Epithelial cell of prostate (primary cell): ENCODE data around the gene OVCH2.
"Not testable (repeated sequence)": the region's sequence is repeated elsewhere in the genome, so short reads cannot be mapped to it uniquely, and the experiment has no call there.

Experiments used
- DNase-seq: peaks from one replicate; pipeline ENCODE4 v3.0.0-alpha.2; 2011; ENCODE audit warnings: low read depth, low spot score
- H3K27ac ChIP-seq: fragments of 450-650 bp; 2 replicates; pipeline ENCODE4 v1.5.1; 2017; ENCODE audit warnings: mild to moderate bottlenecking

The OVCH2 gene

GRCh38 chr11:7672276-7672959 lies 33.9 kb downstream of the OVCH2 start:
- no peak for DNase-seq
- peak overlapping the region; percentile 84 for H3K27ac ChIP-seq

DNA sequence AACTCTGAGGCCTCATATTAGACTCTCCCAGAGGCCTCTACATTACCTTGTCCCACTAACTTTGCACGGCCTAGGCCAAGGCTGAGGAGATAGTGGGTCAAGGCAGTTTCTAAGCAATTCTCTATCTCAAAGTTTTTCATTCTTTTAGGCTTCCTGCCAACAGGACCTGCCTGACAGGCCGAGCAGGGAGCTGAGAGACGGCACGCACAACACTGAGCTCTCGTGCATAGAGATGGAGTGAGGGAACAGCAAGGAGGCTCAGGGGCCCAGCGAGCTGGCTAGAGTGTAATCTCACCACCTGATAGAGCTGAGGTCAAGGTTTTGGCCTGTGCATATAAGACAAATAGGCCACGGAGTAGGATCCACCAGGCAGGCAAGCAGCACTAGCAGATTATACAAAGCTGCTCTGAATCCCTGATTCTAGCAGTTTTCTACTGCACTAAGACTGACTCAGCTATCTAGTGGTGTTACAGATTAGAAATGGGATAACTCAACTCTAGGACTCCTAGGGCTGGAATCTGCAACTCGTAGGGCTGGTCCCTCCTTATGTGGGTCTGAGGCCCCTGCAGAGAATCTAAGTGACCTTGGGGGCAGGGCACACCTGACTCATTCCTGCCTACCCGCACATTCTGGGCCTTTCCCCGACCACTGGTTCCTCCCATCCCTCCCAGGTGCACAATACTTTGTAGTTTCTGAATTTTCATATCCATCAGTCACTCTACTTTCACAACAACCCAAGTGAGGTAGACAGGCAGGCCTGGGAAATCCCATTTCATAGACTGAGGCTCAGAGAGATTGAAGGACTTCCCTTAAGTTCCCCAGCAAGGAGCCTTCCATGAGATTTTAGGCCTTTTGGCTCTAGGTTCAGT lies 34.7 kb downstream of the OVCH2 start:
- DNase-seq: no peak
- peak overlapping the region; percentile 84 for H3K27ac ChIP-seq

GRCh38 chr11:7670641-7671040 lies 35.6 kb downstream of the OVCH2 start:
- no peak for DNase-seq

DNA sequence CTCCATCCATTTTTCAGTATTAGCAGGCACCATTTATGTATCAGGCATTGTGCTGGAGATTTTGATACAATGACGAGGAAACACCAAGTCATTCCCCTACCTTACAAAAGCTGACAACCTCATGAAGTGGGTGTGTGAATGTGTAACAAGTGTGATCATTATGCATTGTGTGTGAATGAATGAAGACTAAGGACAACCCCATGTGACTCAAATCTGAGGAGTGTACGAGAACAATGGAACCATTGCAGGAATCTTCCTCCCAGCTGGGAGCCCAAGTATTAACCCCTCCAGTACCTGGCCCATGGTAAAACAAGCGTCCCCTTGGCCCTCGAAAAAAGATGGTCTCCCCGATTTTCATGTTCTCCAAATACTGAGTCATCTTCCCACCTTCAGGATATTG lies 37.4 kb downstream of the OVCH2 start:
- peak; percentile 81 for DNase-seq
- peak overlapping the region; percentile 84 for H3K27ac ChIP-seq

More at GRCh38 chr11:7670641-7671040, 35.6 kb downstream of the OVCH2 start:
- H3K27ac ChIP-seq: peak overlapping the region; percentile 84

- DNase-seq: no peak
Observed at GRCh38 chr11:7668464-7668863, 37.8 kb downstream of the OVCH2 start.

DNA sequence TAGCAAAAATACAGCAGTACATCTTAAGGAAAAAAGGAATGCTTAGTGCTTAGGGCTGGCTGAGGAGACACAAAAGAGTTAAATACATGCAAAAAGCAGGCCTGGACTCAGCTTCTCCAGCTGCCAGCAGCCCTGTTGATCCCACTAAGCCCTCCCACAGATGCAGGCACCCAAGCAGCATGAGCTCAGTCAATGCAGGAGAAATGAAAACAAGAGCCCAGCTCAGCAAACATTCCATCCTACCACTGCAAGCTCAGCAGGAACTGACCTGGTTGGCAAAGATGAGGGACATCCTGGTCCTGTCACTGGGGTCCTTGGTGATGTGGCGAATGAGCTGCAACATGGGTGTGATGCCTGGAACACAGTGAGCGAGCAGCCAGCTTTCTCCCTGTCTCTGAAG lies 38.8 kb downstream of the OVCH2 start:
- no peak overlapping the region for H3K27ac ChIP-seq
- no peak for DNase-seq

More at GRCh38 chr11:7668464-7668863, 37.8 kb downstream of the OVCH2 start:
- H3K27ac ChIP-seq: peak overlapping the region; percentile 84

DNA sequence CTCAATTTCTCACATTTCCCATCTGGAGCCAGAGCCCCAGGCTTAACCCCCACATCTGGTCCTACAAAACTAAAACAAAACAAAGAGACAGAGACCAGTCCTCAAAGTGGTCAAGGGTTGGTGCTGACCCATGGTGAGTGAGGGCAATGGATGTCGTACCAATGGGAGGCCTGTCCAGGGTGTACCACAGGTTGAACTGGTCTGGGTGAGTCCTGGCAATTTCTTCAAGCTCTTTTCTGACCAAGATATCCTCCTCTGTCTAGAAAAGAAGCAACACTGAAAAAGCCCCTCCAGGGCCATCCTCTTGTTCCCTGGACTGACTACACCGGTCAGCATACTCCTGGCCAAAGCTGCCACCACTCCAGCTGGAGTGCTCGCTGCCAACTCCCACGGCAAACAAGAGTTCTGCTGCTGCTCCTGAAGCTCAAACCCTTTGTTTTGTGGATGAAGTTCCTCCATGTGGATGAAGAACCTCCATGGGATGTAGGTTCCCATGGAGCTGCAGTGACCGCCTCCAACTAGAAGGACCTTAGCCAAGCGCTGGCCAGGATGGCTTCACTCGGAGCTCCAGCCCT lies 39.9 kb downstream of the OVCH2 start:
- H3K27ac ChIP-seq: no peak overlapping the region
- DNase-seq: no peak

- DNase-seq: no peak
- no peak overlapping the region for H3K27ac ChIP-seq
Observed at GRCh38 chr11:7665473-7666291, 40.6 kb downstream of the OVCH2 start.

DNA sequence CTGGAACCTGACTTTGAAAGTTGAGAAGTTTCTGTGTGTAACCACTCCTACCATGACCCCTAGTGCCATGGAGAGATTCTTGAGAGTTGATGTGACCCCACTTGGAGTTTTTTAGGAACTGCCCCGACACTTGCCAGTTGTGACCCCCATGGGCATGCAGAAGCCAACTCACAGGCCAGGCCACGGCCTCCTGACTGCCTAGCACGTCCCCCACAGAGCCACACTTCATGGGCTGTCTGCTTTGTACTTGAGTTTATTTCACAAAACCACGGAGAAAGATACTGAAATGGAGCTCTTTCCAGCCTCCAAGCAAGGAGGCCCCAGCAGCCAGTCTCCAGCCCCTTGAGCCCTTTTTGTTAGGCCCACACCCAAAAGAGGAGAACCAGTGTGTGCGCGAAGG lies 41.4 kb downstream of the OVCH2 start:
- no peak overlapping the region for H3K27ac ChIP-seq
- DNase-seq: no peak

DNA sequence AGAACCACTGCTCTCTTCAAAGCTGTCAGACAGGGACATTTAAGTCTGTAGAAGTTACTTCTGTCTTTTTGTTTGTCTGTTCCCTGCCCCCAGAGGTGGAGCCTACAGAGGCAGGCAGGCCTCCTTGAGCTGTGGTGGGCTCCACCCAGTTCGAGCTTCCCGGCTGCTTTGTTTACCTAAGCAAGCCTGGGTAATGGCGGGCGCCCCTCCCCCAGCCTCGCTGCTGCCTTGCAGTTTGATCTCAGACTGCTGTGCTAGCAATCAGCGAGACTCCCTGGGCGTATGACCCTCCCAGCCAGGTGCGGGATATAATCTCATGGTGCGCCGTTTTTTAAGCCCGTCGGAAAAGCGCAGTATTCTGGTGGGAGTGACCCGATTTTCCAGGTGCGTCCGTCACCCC lies 42.7 kb downstream of the OVCH2 start:
- not testable (repeated sequence) for DNase-seq, H3K27ac ChIP-seq

DNA sequence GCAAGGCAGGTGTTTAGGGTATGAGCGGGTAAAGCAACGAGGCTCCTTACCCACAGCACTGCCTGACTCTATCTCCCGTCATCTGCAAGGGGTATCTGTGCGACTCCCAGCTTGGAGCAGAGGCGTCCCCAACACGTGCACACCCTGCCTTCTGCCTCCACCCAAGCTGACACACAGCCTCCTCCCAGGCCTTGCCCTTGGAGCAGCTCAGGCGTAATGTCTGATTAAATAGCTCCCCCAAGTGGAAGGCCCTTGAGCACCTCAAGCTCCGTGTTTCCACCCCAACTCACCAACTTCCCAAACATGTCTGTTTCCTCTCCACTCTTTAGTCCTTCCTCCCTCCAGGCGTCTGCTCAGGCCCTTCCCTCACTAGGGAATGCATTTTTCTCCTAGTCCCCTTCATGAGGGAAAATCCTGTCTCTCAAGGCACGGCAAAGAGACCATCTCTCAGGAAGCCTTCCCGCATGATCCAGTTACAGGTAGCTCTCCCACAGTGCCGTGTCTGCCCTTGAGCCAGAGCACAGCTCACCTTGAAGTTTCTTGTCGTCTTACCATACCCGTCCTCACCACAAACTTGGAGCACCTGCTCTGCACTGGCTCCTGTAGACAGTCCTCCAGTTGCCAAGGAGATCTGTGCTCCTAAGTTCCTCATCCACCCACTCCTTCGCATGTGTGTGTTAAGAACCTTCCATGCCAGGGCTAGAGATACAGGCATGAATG lies 48.8 kb downstream of the OVCH2 start:
- no peak for DNase-seq
- H3K27ac ChIP-seq: no peak overlapping the region

GRCh38 chr11:7656704-7657103 lies 49.6 kb downstream of the OVCH2 start:
- no peak overlapping the region for H3K27ac ChIP-seq
- no peak for DNase-seq

GRCh38 chr11:7655253-7656217 lies 50.7 kb downstream of the OVCH2 start:
- DNase-seq: no peak
- H3K27ac ChIP-seq: no peak overlapping the region

DNA sequence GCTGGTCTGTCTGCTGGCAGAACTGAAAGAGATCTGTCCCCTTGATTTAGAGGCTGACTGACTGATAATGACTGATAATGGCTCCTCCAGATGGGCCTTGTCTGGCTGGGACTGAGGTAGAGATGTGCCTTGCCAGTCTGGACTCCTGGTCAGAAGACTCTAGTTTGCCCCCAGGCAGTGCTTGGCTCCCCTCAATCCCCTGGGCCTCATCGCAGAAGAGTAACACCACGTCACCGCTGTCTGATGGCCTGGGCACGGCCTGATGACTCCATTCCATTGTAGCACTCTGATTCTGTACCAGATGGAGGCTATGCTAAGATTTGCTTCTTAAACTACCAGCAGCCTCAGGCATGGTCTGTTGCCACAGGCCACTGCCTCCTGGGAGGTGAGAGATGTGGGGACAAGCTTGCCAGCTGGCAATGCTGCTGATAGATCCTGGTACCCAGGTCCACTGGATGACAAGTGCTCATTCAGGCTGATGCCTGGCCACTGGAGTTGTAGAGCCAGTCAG lies 52.0 kb downstream of the OVCH2 start:
- H3K27ac ChIP-seq: no peak overlapping the region
- no peak for DNase-seq

DNA sequence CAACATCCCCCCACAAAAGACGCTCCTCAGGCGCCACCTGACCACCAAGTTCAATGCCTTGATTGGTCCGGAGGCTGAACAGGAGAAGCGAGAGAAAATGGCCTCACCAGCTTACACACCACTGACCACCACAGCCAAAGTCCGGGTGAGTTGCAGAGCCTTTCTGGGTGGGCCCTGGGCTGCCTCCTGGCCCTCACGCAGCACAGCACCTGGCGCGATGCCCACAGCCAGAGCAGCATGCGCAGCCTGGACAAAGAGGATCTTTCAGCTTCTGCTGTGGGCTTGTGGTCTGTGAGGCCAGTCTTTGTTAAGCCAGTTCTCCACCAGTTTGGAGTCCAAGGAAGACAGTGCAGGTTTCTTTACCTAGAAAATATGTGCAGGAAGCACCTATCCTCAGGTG lies 54.6 kb downstream of the OVCH2 start:
- DNase-seq: no peak
- no peak overlapping the region for H3K27ac ChIP-seq

DNA sequence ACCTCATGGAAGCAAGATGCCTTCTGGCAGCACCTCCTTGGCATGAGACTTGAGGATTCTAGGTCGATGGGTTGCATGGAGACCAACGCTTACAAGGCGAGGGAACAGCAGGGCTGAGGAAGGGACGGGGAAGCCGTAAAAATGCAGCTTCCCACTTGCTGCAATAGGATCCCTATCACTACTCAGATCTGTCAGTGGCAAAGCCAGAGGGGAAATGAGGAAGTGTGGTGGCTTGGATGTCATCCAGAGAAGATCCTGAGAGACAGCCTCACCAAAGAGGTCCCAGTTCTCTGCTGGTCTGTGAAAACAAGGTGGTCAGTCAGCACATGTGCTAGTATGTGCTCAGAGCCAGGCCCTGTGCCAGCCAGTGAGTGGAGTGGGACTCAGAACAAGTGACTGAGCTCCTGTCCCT lies 55.1 kb downstream of the OVCH2 start:
- no peak overlapping the region for H3K27ac ChIP-seq
- DNase-seq: no peak

GRCh38 chr11:7648264-7648663 lies 58.0 kb downstream of the OVCH2 start:
- H3K27ac ChIP-seq: no peak overlapping the region
- DNase-seq: no peak

DNA sequence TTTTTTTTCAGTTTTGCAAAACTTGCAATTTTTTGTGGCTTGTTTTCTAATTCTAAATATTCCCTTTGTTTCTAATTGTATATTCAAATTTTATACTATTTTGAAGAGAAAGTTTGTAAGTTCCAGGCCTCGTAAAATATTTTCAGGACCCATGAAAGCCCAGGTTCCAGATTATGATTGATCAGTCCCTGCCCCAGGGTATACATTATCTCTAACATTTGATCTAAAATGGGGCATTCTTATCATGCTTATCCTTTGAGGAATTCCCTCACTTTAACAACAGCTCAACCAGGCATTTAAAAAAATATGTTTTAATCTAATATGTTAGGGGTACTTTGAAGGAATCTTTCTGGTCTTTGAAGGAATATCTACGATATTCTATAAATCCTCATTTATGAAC lies 59.4 kb downstream of the OVCH2 start:
- no peak overlapping the region for H3K27ac ChIP-seq
- no peak for DNase-seq
